ENCODE measurements around the gene SRGAP1.

Gene SRGAP1

GRCh38 chr12:63935361-63935760 lies 90.9 kb downstream of the SRGAP1 start:
- DNase-seq (ENCODE audit: low read depth in 2 of 2), result no peak

GRCh38 chr12:63937378-63938316 lies 93.1 kb downstream of the SRGAP1 start:
- no peak for DNase-seq (ENCODE audit: low read depth in 2 of 2)

GRCh38 chr12:63940310-63941005 lies 96.0 kb downstream of the SRGAP1 start:
- DNase-seq (ENCODE audit: low read depth in 2 of 2), result no peak

GRCh38 chr12:63941166-63941800 lies 96.8 kb downstream of the SRGAP1 start:
- no peak for DNase-seq (ENCODE audit: low read depth in 2 of 2)

- no peak for DNase-seq (ENCODE audit: low read depth in 2 of 2)
Observed at GRCh38 chr12:63941879-63942278, 97.4 kb downstream of the SRGAP1 start.

- no peak for DNase-seq (ENCODE audit: low read depth in 2 of 2)
Observed at GRCh38 chr12:63942464-63943241, 98.2 kb downstream of the SRGAP1 start.

GRCh38 chr12:63944034-63944579 lies 99.6 kb downstream of the SRGAP1 start:
- DNase-seq (ENCODE audit: low read depth in 2 of 2), result no peak

GRCh38 chr12:63944586-63945228 lies 100.2 kb downstream of the SRGAP1 start:
- DNase-seq (ENCODE audit: low read depth in 2 of 2), result no peak

- DNase-seq (ENCODE audit: low read depth in 2 of 2), result no peak
Observed at GRCh38 chr12:63945777-63946176, 101.3 kb downstream of the SRGAP1 start.

- no peak for DNase-seq (ENCODE audit: low read depth in 2 of 2)
Observed at GRCh38 chr12:63948211-63948610, 103.7 kb downstream of the SRGAP1 start.

GRCh38 chr12:63949902-63950301 lies 105.4 kb downstream of the SRGAP1 start:
- no peak for DNase-seq (ENCODE audit: low read depth in 2 of 2)

GRCh38 chr12:63952995-63953394 lies 108.5 kb downstream of the SRGAP1 start:
- DNase-seq (ENCODE audit: low read depth in 2 of 2), result no peak

- no peak for DNase-seq (ENCODE audit: low read depth in 2 of 2)
Observed at GRCh38 chr12:63955831-63956666, 111.5 kb downstream of the SRGAP1 start.

- no peak for DNase-seq (ENCODE audit: low read depth in 2 of 2)
Observed at GRCh38 chr12:63957496-63957895, 113.0 kb downstream of the SRGAP1 start.

GRCh38 chr12:63958876-63959580 lies 114.5 kb downstream of the SRGAP1 start:
- no peak for DNase-seq (ENCODE audit: low read depth in 2 of 2)

GRCh38 chr12:63961048-63961447 lies 116.5 kb downstream of the SRGAP1 start:
- DNase-seq (ENCODE audit: low read depth in 2 of 2), result no peak

GRCh38 chr12:63961543-63961942 lies 117.0 kb downstream of the SRGAP1 start:
- no peak for DNase-seq (ENCODE audit: low read depth in 2 of 2)

GRCh38 chr12:63963868-63964267 lies 119.4 kb downstream of the SRGAP1 start:
- no peak for DNase-seq (ENCODE audit: low read depth in 2 of 2)

- DNase-seq (ENCODE audit: low read depth in 2 of 2), result no peak
Observed at GRCh38 chr12:63964301-63964700, 119.8 kb downstream of the SRGAP1 start.

Measured in stimulated activated CD8-positive, alpha-beta memory T cell treated with anti-CD3 and anti-CD28 coated beads, Interleukin-7, amount 100 ng/mL, for 1 hour (primary cell).